Loucy (cell line): ENCODE data around the gene THADA.

Experiments
- EZH2phosphoT487 ChIP-seq: fragments of 200-600 bp; IDR thresholded peaks from 2 replicates; pipeline ENCODE4 v1.6.1; 2018; ENCODE audit warnings: antibody characterized with exemption, mild to moderate bottlenecking, moderate library complexity, borderline replicate concordance
- TF ChIP-seq, protein P1 (sequence below): fragments of 200-600 bp; sonication (generic); conservative IDR thresholded peaks from 2 replicates; pipeline ENCODE4 v1.5.1; 2014; ENCODE audit warnings: mild to moderate bottlenecking, antibody characterized with exemption, low read length

DNA sequence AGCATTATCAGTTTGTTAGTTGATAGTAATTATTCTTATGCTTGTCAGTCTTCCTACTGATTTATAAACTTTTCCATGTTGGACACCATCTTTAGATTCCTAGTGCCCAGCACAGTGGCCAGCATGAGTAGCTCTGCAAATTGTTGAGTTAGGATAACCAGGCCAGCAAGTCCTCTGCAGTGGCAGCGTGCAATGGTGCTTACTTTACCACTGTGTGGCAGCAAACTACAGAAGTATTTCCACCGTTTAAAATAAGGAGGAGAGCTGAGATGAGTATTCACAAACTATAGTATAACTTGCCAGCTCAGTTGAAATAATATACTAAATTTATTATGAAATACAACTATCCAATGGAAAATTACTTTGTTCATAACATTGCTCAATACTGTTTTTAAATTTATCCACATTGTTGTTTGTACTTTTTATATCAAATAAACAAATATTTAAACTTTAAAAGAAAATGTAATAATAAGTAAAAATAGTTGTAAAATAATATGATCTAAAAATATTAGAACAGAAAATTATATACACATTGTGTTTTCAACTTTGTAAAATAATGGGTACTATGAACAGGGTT, 9.3 kb upstream of the THADA start:
- TF ChIP-seq, protein P1, sequence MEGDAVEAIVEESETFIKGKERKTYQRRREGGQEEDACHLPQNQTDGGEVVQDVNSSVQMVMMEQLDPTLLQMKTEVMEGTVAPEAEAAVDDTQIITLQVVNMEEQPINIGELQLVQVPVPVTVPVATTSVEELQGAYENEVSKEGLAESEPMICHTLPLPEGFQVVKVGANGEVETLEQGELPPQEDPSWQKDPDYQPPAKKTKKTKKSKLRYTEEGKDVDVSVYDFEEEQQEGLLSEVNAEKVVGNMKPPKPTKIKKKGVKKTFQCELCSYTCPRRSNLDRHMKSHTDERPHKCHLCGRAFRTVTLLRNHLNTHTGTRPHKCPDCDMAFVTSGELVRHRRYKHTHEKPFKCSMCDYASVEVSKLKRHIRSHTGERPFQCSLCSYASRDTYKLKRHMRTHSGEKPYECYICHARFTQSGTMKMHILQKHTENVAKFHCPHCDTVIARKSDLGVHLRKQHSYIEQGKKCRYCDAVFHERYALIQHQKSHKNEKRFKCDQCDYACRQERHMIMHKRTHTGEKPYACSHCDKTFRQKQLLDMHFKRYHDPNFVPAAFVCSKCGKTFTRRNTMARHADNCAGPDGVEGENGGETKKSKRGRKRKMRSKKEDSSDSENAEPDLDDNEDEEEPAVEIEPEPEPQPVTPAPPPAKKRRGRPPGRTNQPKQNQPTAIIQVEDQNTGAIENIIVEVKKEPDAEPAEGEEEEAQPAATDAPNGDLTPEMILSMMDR = peak; percentile 72
- no peak for TF ChIP-seq EZH2phosphoT487
